Epithelial cell of esophagus (primary cell): ENCODE data around the gene B4GALNT1.

Experiments used
- DNase-seq: peaks from one replicate; pipeline ENCODE4 v3.0.0; 2010; ENCODE audit warnings: low read depth
- H3K4me3 ChIP-seq: 2 replicates; pipeline ENCODE4 v1.5.1; 2011; ENCODE audit warnings: mild to moderate bottlenecking, low read length, control low read depth
- CTCF ChIP-seq: IDR thresholded peaks from 2 replicates; pipeline ENCODE4 v1.5.1; 2011; ENCODE audit warnings: low read depth, mild to moderate bottlenecking, low read length, control low read depth, inconsistent platforms; ENCODE audit not compliant: insufficient read depth; ENCODE audit errors: missing control alignments

B4GALNT1 gene

DNA sequence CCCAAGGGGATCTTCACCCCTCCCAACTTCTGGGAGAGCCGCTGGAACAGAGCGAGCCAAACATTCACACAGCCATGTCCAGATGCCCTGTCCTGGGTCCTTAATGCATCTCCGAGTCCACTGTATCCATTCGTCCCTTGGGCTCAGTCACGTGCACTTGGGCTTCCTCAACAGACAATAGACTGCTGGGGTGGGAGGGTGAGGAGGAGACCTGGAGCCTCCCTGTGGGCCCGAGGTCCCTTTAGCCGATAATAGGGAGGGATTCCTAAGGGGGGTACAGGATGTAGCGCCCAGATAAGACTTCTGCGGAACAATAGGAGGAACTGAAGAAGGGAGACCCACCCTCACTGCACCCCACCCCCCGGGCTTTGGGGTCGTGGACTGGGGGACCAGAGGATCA lies 15.1 kb downstream of the B4GALNT1 start:
- no peak overlapping the region for H3K4me3 ChIP-seq
- no peak for TF ChIP-seq CTCF
- DNase-seq = no peak

DNA sequence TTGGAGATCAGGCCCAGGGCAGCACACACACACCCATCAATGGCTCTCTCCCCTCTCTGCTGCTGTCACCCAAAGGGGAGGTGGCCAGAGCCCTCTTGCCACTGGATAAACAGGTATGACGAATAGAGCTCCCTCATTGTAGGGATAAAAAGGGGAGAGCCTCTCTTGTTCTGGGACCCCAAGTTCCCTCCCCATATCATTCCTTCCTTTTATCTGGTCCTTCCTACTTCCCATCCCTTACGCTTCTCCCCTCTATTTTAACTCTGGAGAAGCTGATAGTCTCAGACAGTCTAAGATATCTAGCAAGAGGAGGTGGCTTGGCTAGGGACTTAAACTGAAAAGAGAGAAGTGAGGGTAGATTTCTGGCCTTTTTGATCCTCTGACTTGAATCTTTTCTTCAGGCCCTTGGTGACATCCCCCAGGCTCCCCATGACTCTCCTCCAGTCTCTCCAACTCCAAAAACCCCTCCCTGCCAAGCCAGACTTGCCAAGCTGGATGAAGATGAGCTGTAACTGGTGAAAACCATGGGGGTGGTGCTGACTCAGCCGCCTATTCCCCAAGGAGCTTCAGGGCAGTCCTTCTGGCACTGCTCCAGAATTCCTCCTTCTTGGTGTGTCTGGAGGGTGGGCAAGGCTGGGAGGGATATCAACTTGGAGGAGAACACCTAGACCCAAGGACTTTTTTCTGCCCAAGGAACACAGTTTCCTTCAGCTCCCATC lies 16.5 kb downstream of the B4GALNT1 start:
- no peak overlapping the region for H3K4me3 ChIP-seq
- no peak for TF ChIP-seq CTCF
- peak; percentile 85 for DNase-seq

- TF ChIP-seq CTCF = no peak
Measured at GRCh38 chr12:57615637-57616036, 17.4 kb downstream of the B4GALNT1 start.

DNA sequence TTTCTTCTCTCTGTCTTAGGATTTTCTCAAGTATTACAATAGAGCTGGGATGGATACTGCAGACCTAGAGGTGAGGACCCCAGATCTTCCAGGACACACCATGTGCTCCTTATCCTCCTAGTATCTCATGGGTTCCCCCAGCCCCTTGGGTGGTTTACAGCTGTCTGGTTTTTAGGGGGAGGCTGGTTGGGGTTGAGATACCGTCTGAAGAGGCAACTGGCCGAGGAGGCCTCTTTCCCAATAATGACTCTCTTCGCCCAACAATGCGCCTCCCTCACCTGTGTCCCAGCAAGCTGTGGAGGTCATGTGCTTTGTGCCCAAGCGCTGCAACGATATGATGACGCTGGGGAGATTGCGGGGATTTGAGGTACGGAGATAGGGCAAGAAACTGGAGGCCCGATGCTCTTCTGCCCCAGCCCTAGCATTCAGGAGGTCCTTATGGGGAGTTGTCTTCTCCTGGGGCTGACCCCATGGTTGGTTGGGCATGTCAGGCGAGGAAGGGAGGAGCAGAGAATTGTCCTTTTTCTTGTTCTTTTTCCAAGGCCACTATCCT lies 18.0 kb downstream of the B4GALNT1 start:
- TF ChIP-seq CTCF = no peak
- DNase-seq = no peak
- no peak overlapping the region for H3K4me3 ChIP-seq

More at GRCh38 chr12:57615637-57616036, 17.4 kb downstream of the B4GALNT1 start:
- no peak for DNase-seq
- no peak overlapping the region for H3K4me3 ChIP-seq

DNA sequence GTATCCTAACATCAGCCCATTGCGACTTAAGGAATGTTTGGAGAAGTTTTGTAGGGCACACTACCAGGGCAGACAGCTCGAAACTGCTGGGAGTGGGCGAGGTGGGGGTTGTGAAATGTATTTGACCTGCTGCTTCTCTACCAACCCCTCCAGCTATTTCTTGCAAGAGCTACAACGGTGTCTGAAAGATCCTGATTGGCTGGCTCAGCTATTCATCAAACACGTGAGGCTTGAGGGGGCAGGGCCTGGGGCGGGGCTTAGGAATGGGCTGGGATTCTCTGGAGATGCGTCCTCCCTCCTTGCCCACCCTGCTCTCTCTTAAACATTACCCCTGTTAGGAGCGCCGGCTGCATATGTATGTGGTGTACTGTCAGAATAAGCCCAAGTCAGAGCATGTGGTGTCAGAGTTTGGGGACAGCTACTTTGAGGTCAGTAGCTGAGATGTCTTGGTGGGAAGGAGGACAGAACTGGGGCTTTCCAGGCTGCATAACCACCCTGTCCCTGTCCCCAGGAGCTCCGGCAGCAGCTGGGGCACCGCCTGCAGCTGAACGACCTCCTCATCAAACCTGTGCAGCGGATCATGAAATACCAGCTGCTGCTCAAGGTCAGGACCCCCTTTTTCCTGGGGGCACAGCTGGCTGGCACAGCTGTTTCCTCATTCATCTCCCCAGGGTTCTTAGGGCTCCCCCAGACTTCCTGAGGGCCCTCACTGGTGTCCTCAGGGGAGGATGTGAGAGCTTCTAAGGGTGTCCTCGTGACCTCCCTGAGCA lies 18.6 kb downstream of the B4GALNT1 start:
- TF ChIP-seq CTCF = no peak
- no peak overlapping the region for H3K4me3 ChIP-seq
- peak; percentile 38 for DNase-seq

- no peak for TF ChIP-seq CTCF
- DNase-seq = no peak
- no peak overlapping the region for H3K4me3 ChIP-seq
Measured at GRCh38 chr12:57613427-57614109, 19.4 kb downstream of the B4GALNT1 start.
